GM03348 (cell line): ENCODE measurements around the gene GRID2.
"Not testable (repeated sequence)": the region's sequence is repeated elsewhere in the genome, so short reads cannot be mapped to it uniquely, and the experiment has no call there.

Experiments used
- DNase-seq: peaks from one replicate; pipeline ENCODE4 v3.0.0; 2012; ENCODE audit warnings: low spot score

The GRID2 gene

GRCh38 chr4:92305878-92306520, 2.2 kb downstream of the GRID2 start:
- no peak for DNase-seq

GRCh38 chr4:92307181-92307580, 3.4 kb downstream of the GRID2 start:
- no peak for DNase-seq

- DNase-seq, result no peak
Measured at GRCh38 chr4:92307866-92308265, 4.1 kb downstream of the GRID2 start.

- no peak for DNase-seq
Measured at GRCh38 chr4:92317047-92317446, 13.3 kb downstream of the GRID2 start.

GRCh38 chr4:92328095-92328494, 24.3 kb downstream of the GRID2 start:
- no peak for DNase-seq

- DNase-seq, result no peak
Measured at GRCh38 chr4:92333016-92333415, 29.2 kb downstream of the GRID2 start.

GRCh38 chr4:92334716-92335350, 31.1 kb downstream of the GRID2 start:
- DNase-seq, result no peak

- no peak for DNase-seq
Measured at GRCh38 chr4:92339676-92340075, 35.9 kb downstream of the GRID2 start.

GRCh38 chr4:92344216-92344615, 40.5 kb downstream of the GRID2 start:
- no peak for DNase-seq

GRCh38 chr4:92346289-92346688, 42.5 kb downstream of the GRID2 start:
- DNase-seq, result no peak

GRCh38 chr4:92357966-92358365, 54.2 kb downstream of the GRID2 start:
- DNase-seq, result no peak

GRCh38 chr4:92359491-92359890, 55.7 kb downstream of the GRID2 start:
- DNase-seq, result no peak

GRCh38 chr4:92362028-92362427, 58.3 kb downstream of the GRID2 start:
- DNase-seq, result no peak

GRCh38 chr4:92368653-92369052, 64.9 kb downstream of the GRID2 start:
- no peak for DNase-seq

- DNase-seq, result no peak
Measured at GRCh38 chr4:92381616-92382015, 77.8 kb downstream of the GRID2 start.

- DNase-seq, result no peak
Measured at GRCh38 chr4:92382128-92382527, 78.4 kb downstream of the GRID2 start.

GRCh38 chr4:92387459-92388069, 83.8 kb downstream of the GRID2 start:
- peak; percentile 23 for DNase-seq

- no peak for DNase-seq
Measured at GRCh38 chr4:92399032-92399431, 95.3 kb downstream of the GRID2 start.

GRCh38 chr4:92403525-92403924, 99.8 kb downstream of the GRID2 start:
- not testable (repeated sequence) for DNase-seq

- no peak for DNase-seq
Measured at GRCh38 chr4:92406488-92406887, 102.7 kb downstream of the GRID2 start.

GRCh38 chr4:92421920-92422319, 118.2 kb downstream of the GRID2 start:
- DNase-seq, result no peak

GRCh38 chr4:92433272-92433758, 129.5 kb downstream of the GRID2 start:
- no peak for DNase-seq

GRCh38 chr4:92438722-92439121, 135.0 kb downstream of the GRID2 start:
- not testable (repeated sequence) for DNase-seq
